HG03457 (cell line): ENCODE results near the gene RNF157.

Source experiments
- ATAC-seq: cut with Tn5 transposase; IDR thresholded peaks from one replicate; pipeline ENCODE4 v1.9.1; 2021; ENCODE audit warnings: moderate number of reproducible peaks; ENCODE audit not compliant: unreplicated experiment

Gene RNF157

DNA sequence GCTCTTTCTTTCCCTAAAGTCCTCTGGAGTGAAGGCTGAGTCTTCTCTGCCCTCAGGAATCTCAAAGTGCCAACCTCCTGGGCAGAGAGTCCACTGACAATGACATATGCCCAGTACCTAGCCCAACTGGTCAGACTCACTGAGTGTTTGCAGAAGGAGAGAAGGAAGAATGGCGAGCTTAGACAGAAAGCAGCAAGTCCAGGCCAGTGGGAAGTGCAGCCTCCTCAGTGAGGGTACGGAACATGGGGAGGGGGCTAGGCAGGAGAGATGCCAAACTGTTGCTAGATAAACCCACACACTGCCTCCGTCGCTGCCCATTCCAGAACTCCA is 137.4 kb downstream of the RNF157 start:
- ATAC-seq: no peak

DNA sequence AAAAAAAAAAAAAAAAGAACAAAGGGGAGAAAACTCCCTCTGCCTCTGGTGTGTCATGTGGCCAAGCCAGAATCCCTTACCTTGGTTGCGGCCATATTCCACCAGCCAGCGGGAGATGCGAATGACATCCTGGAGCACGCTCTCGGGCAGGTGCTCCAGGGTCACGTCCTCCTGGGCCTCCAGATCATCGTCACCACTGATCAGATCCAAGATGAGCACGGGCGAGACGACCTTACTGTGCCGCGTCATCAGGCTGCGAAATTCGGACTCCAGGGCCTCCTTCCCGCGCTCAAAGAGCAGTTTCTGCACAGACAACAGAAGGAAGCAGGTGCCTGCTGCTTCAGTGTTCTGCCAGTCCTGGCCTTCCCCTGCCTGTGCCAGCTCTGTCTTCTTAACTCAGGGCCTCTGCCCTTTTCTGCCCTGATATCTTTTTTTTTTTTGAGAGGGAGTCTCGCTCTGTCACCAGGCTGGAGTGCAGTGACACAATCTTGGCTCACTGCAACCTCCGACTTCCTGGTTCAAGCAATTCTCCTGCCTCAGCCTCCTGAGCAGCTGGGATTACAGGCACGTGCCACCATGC is 142.5 kb downstream of the RNF157 start:
- no peak for ATAC-seq

DNA sequence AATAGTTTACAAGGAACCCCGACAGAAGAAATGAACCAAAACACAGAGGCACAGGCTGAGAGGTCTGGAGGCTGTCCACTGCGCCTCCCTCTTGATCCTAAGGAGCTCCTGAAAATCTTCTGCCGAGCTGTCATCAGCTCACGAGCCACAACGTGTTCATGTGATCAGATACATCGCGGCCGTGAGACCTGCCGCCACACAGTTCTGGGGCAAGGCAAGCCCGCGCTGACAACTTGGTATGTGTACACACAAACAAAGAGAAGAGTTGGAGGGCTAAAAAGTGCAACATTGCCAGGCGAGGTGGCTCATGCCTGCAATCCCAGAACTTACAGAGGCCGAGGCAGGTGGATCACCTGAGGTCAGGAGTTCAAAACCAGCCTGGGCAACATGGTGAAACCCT is 144.3 kb downstream of the RNF157 start:
- no peak for ATAC-seq

DNA sequence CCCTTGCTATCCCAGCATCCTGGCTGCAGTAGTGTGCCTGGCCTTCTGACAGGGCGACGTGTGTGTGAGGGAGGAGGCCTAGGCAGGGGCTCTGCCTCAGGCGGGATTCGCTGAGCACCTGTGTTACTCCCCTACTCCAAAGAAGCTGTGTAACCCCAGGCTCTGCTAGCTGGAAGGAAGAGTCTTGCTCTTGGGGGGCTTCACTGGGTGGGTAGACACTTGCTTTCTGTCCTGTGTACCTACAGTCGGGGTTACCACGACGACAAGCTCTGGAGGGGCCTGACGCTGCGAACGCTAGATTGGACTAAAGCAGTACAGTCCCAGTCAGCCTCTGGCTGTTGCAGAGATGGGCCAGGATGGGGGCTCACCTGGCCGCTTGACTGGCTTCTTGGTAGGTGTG is 146.2 kb downstream of the RNF157 start:
- no peak for ATAC-seq

DNA sequence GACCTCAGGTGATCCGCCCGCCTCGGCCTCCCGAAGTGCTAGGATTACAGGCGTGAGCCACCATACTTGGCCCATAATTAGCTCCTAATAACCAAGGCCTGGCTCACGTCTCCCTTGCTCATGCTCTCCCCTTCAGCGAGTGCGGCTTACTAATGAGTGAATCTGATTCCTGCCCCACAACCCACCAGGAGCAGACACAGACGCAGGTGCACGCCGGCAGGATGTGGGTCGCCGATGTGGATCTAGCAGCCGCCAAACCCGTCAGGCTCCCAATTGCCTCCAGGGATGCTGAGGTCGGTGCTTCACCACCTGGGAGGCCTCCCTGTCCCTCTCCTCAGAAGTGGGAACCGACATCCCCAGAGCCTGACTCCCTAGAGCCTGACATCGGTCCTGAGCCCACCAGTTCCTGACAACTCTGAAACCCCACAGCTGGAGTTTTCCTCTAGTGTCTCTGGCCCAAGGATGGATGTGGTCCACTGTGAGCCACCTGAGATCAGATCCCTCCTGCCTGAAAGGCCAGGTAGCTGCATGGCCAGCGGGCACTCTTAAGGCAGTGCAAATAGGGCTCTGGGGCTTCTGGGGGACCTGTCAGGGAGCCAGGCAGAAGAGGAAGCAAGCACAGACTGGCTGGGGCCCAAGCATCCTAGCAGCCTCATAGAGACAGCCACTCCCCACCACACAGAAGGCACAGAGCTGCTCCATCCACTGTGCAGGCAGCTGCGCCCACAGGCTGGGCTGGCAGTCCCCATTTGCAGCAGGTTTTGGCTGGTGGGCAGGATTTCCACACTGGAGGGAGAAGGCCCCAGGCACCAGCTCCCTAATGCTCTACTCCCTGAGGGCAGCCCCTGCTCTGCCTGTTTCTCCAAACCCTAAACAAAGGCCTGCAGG is 147.5 kb downstream of the RNF157 start:
- no peak for ATAC-seq
